ENCODE results near the gene BAX.

GRCh38 chr19:48982280-48982679 is 27.6 kb downstream of the BAX start:
- TF ChIP-seq CTCF (IDR thresholded peaks at IDR 0.05), result no peak
- no peak for TF ChIP-seq POLR2A (IDR thresholded peaks at IDR 0.05)
